Measurements from ENCODE around the gene CSNK1E. TPM values are rescaled to one million over a fixed set of nuclear protein-coding genes. Genes with fewer than 3 reads are reported as not detected.

The CSNK1E gene
- total and polyA plus RNA-seq, 2 experiments from 2014 or later: 85.8 to 123 TPM

GRCh38 chr22:38318792-38319773, 1.9 kb upstream of the CSNK1E start:
- Histone ChIP-seq H3K9me3 (ENCODE audit: low read depth) (no peaks in the 10 kb centered on the region), H2AFZ (no peak overlapping the region), H4K20me1 (ENCODE audit: insufficient read depth, poor library complexity, severe bottlenecking) (peaks cover 14% of the 10 kb centered on the region), H3K9me2 (replicated peaks; ENCODE audit: insufficient read depth) (no peaks in the 10 kb centered on the region), H3K27me3 (no peaks in the 10 kb centered on the region), H3K36me3 (replicated peaks; ENCODE audit: insufficient read depth, low read depth) (no peaks in the 10 kb centered on the region), H3K79me2 (peaks cover 28% of the 10 kb centered on the region), H3K4me1 (ENCODE audit: insufficient read depth) (peaks cover 31% of the 10 kb centered on the region), H3K4me3 (no peak overlapping the region), H3K27ac (peak overlapping the region; percentile 100), H3K4me2 (peak overlapping the region; percentile 96)
- WGBS (ENCODE audit: low lambda C conversion rate, missing lambda C conversion rate): 86% methylated on average over 12 of the region's 14 CpGs
- no peak for TF ChIP-seq EZH2 (IDR thresholded peaks at IDR 0.05; ENCODE audit: borderline replicate concordance)
- TF ChIP-seq CTCF (IDR thresholded peaks at IDR 0.05; ENCODE audit: poor library complexity): no peak
- TF ChIP-seq EZH2phosphoT487 (IDR thresholded peaks at IDR 0.05; ENCODE audit: low read depth, severe bottlenecking, unreplicated experiment): no peak
- DNase-seq (ENCODE audit: low spot score): peak; percentile 17

GRCh38 chr22:38317995-38318715, 922 bp upstream of the CSNK1E start:
- Histone ChIP-seq H2AFZ (peak overlapping the region; percentile 48), H3K9me2 (replicated peaks; ENCODE audit: insufficient read depth) (no peaks in the 10 kb centered on the region), H3K36me3 (replicated peaks; ENCODE audit: insufficient read depth, low read depth) (no peaks in the 10 kb centered on the region), H3K4me2 (peak overlapping the region; percentile 96), H3K4me1 (ENCODE audit: insufficient read depth) (peaks cover 38% of the 10 kb centered on the region), H4K20me1 (ENCODE audit: insufficient read depth, poor library complexity, severe bottlenecking) (peaks cover 22% of the 10 kb centered on the region), H3K4me3 (no peak overlapping the region), H3K27me3 (no peaks in the 10 kb centered on the region), H3K27ac (peak overlapping the region; percentile 100), H3K79me2 (peaks cover 38% of the 10 kb centered on the region), H3K9me3 (ENCODE audit: low read depth) (no peaks in the 10 kb centered on the region)
- DNase-seq (ENCODE audit: low spot score): peak; percentile 91
- 11% methylated on average over 18 of the region's 18 CpGs for WGBS (ENCODE audit: low lambda C conversion rate, missing lambda C conversion rate)
- TF ChIP-seq EZH2 (IDR thresholded peaks at IDR 0.05; ENCODE audit: borderline replicate concordance): no peak
- no peak for TF ChIP-seq CTCF (IDR thresholded peaks at IDR 0.05; ENCODE audit: poor library complexity)
- no peak for TF ChIP-seq EZH2phosphoT487 (IDR thresholded peaks at IDR 0.05; ENCODE audit: low read depth, severe bottlenecking, unreplicated experiment)

- DNase-seq (ENCODE audit: low spot score): peak; percentile 81
Observed at GRCh38 chr22:38316364-38317121, 690 bp downstream of the CSNK1E start.

More at GRCh38 chr22:38316364-38317121, 690 bp downstream of the CSNK1E start:
- Histone ChIP-seq H3K36me3 (replicated peaks; ENCODE audit: insufficient read depth, low read depth) (no peaks in the 10 kb centered on the region), H3K4me1 (ENCODE audit: insufficient read depth) (peaks cover 38% of the 10 kb centered on the region), H3K4me3 (peak overlapping the region; percentile 43), H3K4me2 (peak overlapping the region; percentile 92), H3K79me2 (peaks cover 54% of the 10 kb centered on the region), H3K27me3 (no peaks in the 10 kb centered on the region), H3K9me3 (ENCODE audit: low read depth) (no peaks in the 10 kb centered on the region), H3K9me2 (replicated peaks; ENCODE audit: insufficient read depth) (no peaks in the 10 kb centered on the region), H3K27ac (peak overlapping the region; percentile 99), H4K20me1 (ENCODE audit: insufficient read depth, poor library complexity, severe bottlenecking) (peaks cover 39% of the 10 kb centered on the region), H2AFZ (peak overlapping the region; percentile 22)
- TF ChIP-seq CTCF (IDR thresholded peaks at IDR 0.05; ENCODE audit: poor library complexity): no peak
- TF ChIP-seq EZH2phosphoT487 (IDR thresholded peaks at IDR 0.05; ENCODE audit: low read depth, severe bottlenecking, unreplicated experiment): no peak
- TF ChIP-seq EZH2 (IDR thresholded peaks at IDR 0.05; ENCODE audit: borderline replicate concordance): no peak
- WGBS (ENCODE audit: low lambda C conversion rate, missing lambda C conversion rate): under 1% methylated on average over 26 of the region's 52 CpGs
